OCI-LY3 (cell line): ENCODE results near the gene ELMO1.

Experiments used
- H2AFZ ChIP-seq: fragments of 200-600, 300-600 bp; shearing (Covaris generic); 2 replicates; pipeline ENCODE4 v1.6.0; 2014; ENCODE audit warnings: antibody characterized with exemption, low read depth, low read length
- H3K27ac ChIP-seq: fragments of 200-600, 300-600 bp; sonication (generic); 2 replicates; pipeline ENCODE4 v1.5.1; 2014; ENCODE audit warnings: mild to moderate bottlenecking, low read length, moderate library complexity, mixed read lengths
- H3K27me3 ChIP-seq: fragments of 200-600, 300-600 bp; sonication (generic); 2 replicates; pipeline ENCODE4 v1.6.1; 2014; ENCODE audit warnings: low read depth, low read length, mixed read lengths
- H3K36me3 ChIP-seq: fragments of 200-600, 300-600 bp; sonication (generic); replicated peaks from 2 replicates; pipeline ENCODE3; 2014; ENCODE audit warnings: low read depth, low read length, mixed read lengths
- H3K4me1 ChIP-seq: fragments of 300-600, 200-600 bp; sonication (generic); 2 replicates; pipeline ENCODE4 v1.6.1; 2014; ENCODE audit warnings: low read length, mixed read lengths
- H3K4me2 ChIP-seq: fragments of 200-600, 300-600 bp; sonication (generic); 2 replicates; pipeline ENCODE4 v1.6.1; 2014; ENCODE audit warnings: low read length, mixed read lengths
- H3K4me3 ChIP-seq: fragments of 300-600, 200-600 bp; sonication (generic); 2 replicates; pipeline ENCODE4 v1.5.1; 2014; ENCODE audit warnings: antibody characterized with exemption, mild to moderate bottlenecking, low read length, moderate library complexity
- H3K79me2 ChIP-seq: fragments of 300-600, 200-600 bp; shearing (Covaris generic); 2 replicates; pipeline ENCODE4 v1.6.1; 2014; ENCODE audit warnings: mild to moderate bottlenecking, low read length, mixed read lengths
- H3K9ac ChIP-seq: fragments of 300-600, 200-600 bp; shearing (Covaris generic); 2 replicates; pipeline ENCODE4 v1.6.0; 2014; ENCODE audit warnings: mild to moderate bottlenecking, low read length, moderate library complexity
- H3K9me3 ChIP-seq: fragments of 200-600, 300-600 bp; shearing (Covaris generic); 2 replicates; pipeline ENCODE4 v1.6.1; 2014; ENCODE audit warnings: low read length, mixed read lengths; ENCODE audit not compliant: insufficient read depth
- H4K20me1 ChIP-seq: fragments of 200-600, 300-600 bp; sonication (generic); 2 replicates; pipeline ENCODE4 v1.6.1; 2016; ENCODE audit warnings: low read length, mixed read lengths; ENCODE audit not compliant: insufficient read depth
- CTCF ChIP-seq: fragments of 200-600, 300-600 bp; sonication (generic); IDR thresholded peaks from 2 replicates; pipeline ENCODE4 v1.5.1; 2014; ENCODE audit warnings: antibody characterized with exemption, low read length, low read depth
- EZH2phosphoT487 ChIP-seq: fragments of 200-600 bp; shearing (Covaris generic); IDR thresholded peaks from 2 replicates; pipeline ENCODE4 v1.6.1; 2018; ENCODE audit warnings: antibody characterized with exemption, mixed run types, low read depth

Gene ELMO1

GRCh38 chr7:37445790-37446189 is 2.9 kb downstream of the ELMO1 start:
- no peak overlapping the region for H3K4me3 ChIP-seq
- H3K27me3 ChIP-seq: peaks cover 8% of the 10 kb centered on the region; the same call in 1 of the 2 replicates
- peaks cover 6% of the 10 kb centered on the region; the same call in 1 of the 2 replicates for H3K79me2 ChIP-seq
- H3K9me3 ChIP-seq: no peaks in the 10 kb centered on the region
- peaks cover 10% of the 10 kb centered on the region for H3K4me1 ChIP-seq
- no peak overlapping the region for H3K4me2 ChIP-seq
- H3K9ac ChIP-seq: no peak overlapping the region
- 0 out of 2 replicates have a peak, but pooled peaks cover 3% of the 10 kb centered on the region for H4K20me1 ChIP-seq
- no peak overlapping the region for H3K27ac ChIP-seq
- TF ChIP-seq CTCF (no peak), EZH2phosphoT487 (no peak)
- H2AFZ ChIP-seq: no peak overlapping the region
- no peaks in the 10 kb centered on the region for H3K36me3 ChIP-seq

- Histone ChIP-seq H3K4me1 (peaks cover 8% of the 10 kb centered on the region), H3K79me2 (peaks cover 6% of the 10 kb centered on the region; the same call in 1 of the 2 replicates), H3K27ac (no peak overlapping the region), H3K4me3 (no peak overlapping the region), H4K20me1 (0 out of 2 replicates have a peak, but pooled peaks cover 3% of the 10 kb centered on the region), H3K4me2 (no peak overlapping the region), H2AFZ (no peak overlapping the region), H3K9me3 (no peaks in the 10 kb centered on the region), H3K36me3 (no peaks in the 10 kb centered on the region), H3K9ac (no peak overlapping the region), H3K27me3 (peaks cover 3% of the 10 kb centered on the region; the same call in 1 of the 2 replicates)
- TF ChIP-seq CTCF (no peak), EZH2phosphoT487 (no peak)
Measured at GRCh38 chr7:37445064-37445723, 3.5 kb downstream of the ELMO1 start.

GRCh38 chr7:37443627-37444026 is 5.0 kb downstream of the ELMO1 start:
- Histone ChIP-seq H3K4me2 (no peak overlapping the region), H3K36me3 (no peaks in the 10 kb centered on the region), H3K9ac (no peak overlapping the region), H3K9me3 (no peaks in the 10 kb centered on the region), H4K20me1 (0 out of 2 replicates have a peak, but pooled peaks cover 3% of the 10 kb centered on the region), H3K27ac (no peak overlapping the region), H3K4me1 (no peaks in the 10 kb centered on the region), H3K27me3 (no peaks in the 10 kb centered on the region), H2AFZ (no peak overlapping the region), H3K4me3 (no peak overlapping the region), H3K79me2 (peaks cover 6% of the 10 kb centered on the region; the same call in 1 of the 2 replicates)
- TF ChIP-seq CTCF: no peak

GRCh38 chr7:37442268-37442667 is 6.4 kb downstream of the ELMO1 start:
- Histone ChIP-seq H3K4me1 (no peaks in the 10 kb centered on the region), H4K20me1 (0 out of 2 replicates have a peak, but pooled peaks cover 3% of the 10 kb centered on the region), H3K27ac (no peak overlapping the region), H3K79me2 (peaks cover 4% of the 10 kb centered on the region; the same call in 1 of the 2 replicates), H3K36me3 (no peaks in the 10 kb centered on the region), H3K4me2 (no peak overlapping the region), H3K4me3 (no peak overlapping the region), H3K9me3 (no peaks in the 10 kb centered on the region), H2AFZ (no peak overlapping the region), H3K27me3 (no peaks in the 10 kb centered on the region), H3K9ac (no peak overlapping the region)
- TF ChIP-seq CTCF (no peak), EZH2phosphoT487 (no peak)
